ENCODE data around the gene WDFY2.
A peak's percentile ranks its signal among the peaks of the same experiment; 100 is the strongest.
"Not testable (repeated sequence)": the region's sequence is repeated elsewhere in the genome, so short reads cannot be mapped to it uniquely, and the experiment has no call there.

The WDFY2 gene, protein sequence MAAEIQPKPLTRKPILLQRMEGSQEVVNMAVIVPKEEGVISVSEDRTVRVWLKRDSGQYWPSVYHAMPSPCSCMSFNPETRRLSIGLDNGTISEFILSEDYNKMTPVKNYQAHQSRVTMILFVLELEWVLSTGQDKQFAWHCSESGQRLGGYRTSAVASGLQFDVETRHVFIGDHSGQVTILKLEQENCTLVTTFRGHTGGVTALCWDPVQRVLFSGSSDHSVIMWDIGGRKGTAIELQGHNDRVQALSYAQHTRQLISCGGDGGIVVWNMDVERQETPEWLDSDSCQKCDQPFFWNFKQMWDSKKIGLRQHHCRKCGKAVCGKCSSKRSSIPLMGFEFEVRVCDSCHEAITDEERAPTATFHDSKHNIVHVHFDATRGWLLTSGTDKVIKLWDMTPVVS

DNA sequence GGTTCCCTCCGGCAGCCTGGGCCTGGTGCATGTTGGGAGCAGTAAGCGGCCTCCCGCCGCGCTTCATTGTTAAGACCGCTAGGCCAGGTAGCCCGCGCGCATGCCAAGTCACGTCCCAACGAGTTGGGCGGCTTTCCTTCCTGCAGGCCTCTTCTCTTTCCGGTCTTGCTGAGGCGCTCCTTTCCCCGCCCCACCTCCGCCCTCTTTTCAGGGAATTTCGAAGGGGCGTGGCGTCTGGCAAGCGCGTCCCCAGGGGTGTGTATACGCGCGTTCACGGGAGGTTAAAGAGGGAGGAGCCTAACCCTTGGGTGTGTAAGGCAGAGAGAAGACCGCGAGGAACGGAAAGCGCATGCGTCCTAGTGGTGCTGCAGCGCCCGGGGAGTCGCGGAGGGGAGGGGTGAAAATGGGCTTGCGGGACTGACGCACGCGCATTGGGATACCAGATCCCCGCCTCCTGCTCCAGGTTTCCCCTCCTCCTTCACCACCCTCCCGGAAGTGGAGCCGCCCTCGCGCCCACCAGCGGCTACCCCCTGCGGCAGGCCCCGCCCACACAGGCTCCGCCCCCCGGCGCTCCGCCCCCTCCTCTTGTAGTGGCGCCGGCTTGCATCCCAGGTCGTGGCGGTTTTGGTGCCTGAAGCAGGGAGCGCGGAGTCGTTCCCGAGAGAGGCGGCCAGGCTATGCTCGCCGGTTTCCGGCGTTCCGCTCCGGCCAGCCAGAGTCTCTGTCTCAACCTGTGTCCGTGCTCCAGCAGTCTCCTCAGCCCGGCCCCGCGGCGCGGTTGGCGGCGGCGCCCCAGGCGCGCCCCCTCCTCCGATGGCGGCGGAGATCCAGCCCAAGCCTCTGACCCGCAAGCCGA lies at the start of gene WDFY2:
TSS of gene WDFY2 (plus strand) at position 588 of the 856 bp plus-strand sequence. CDS start at position 814, 226 bp downstream.
- DNase-seq (ENCODE audit: low read depth) = peak; percentile 100

DNA sequence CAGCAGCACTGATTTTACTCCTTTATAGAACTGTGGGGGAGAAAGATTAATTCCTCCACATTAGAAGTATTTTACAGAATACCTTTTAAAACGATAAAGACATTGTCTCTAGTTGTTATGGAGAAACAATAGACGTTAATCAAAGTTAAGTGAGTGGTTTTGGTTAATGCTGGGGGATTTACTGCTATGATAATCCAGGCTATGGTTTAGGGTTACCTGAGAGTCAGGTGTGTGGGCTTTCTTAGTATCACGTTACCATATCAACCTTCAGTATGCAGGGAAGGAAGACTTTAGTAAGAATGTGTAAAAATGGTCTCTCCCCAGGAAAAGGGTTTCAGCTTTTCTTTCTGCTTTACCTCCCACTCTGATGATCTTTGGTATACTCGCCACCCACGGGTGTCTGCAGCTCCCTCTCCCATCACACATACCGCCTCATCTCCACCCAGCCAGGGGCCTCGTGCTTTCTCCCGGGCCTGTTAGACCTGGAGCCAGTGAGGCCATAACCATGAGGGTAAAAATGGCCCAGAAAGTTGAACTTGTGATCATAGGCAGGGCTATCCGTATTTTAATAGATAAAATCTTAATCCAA lies 45.6 kb upstream of the WDFY2 start:
- DNase-seq (ENCODE audit: low read depth) = no peak

DNA sequence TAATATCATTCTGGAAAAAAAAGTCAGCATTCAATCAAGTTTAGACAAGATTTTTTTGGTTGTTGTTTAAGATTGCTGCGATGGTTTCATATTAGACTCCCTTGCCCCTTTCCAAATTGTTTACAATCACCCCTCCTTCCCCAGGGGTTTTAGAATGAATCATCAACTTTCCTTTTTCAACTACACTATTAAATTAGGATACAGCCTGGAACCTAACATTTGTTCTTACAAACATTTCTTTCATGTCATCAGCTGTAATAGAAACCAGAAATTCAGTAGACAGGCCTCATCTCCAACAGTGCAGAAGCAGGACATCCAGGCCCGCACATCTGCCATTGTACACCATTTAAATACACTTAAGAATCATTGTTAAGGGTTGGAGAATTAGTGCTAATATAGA lies 44.4 kb upstream of the WDFY2 start:
- peak; percentile 81 for DNase-seq (ENCODE audit: low read depth)

DNA sequence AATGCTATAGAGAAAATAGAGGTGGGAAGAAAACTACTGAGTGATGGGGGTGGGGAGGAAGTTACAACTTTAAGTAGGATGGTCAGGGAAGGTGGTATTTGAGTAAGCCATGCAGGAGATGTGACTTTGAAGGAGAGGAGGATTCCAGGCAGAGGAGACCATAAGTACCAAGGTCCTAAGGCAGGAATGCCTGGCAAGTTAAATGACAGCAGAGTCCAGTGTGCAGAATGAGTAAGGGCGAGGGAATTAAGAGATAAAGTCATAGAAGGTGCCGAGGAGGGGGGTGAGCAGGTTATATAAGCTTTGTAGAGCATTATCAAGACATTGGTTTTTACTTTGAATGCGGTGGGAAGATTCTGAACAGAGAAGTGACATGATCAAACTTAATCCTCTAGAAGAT lies 43.2 kb upstream of the WDFY2 start:
- DNase-seq (ENCODE audit: low read depth) = no peak

DNA sequence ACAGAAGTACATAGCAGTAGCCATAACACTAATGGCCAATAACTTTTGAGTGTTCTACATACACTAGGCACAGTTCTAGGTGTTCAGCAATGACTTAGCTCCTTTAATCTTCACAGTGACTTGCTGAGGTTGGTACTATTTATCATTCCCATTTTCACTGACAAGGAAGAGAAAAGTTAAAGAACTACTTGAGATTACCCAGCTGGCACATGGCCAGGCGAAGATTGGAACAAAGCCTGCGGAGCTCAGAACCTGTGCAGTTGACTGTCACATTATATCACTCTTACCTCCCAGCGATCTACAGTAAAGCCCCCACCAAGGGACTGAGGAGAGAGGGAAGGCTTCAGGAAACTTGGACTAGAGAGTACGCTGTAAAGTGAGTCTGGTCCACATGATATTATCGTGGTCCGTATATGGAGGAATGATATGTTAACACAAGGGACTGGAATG lies 42.4 kb upstream of the WDFY2 start:
- DNase-seq (ENCODE audit: low read depth) = no peak

DNA sequence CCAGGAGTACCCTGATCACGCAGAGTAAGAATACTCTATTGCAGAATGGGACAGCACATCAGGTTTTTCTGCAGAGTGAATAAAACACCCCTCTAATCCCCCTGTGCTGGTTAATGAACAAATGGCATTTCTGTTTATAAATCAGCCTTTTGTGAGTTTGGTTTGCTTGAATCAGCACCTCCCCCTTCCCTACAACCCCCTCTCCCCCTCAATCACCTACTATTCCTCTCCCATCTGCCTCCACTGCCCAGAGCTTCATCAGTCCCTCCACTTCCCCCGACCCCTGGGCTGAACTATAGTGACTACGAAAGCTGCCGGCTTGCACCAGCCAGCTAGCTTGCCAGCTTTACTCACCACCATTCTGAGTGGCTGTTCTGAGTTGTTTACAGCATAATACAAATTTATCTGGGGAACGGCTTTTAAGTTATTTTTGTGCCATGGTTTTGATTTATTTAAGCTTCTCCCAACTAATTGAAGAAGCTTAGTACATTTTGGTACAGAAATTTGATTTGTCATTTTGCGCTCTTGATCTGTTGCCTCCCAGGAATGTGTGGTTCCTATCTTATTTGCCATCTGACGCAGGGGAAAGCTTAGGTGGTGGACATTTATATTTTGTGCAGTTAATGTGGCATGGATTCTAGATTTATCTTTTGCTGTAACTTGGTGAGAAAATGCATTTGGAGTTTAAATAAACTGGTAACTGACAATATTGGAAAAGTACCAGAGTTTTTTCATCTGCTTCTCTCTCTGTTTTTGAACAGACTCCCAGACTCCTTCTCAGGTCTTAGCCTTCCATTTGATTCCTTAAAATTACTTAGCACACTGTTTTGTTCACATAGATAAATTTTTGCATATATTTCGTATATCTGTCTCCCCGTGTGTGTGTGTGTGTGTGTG lies 41.7 kb upstream of the WDFY2 start:
- DNase-seq (ENCODE audit: low read depth) = peak; percentile 15

DNA sequence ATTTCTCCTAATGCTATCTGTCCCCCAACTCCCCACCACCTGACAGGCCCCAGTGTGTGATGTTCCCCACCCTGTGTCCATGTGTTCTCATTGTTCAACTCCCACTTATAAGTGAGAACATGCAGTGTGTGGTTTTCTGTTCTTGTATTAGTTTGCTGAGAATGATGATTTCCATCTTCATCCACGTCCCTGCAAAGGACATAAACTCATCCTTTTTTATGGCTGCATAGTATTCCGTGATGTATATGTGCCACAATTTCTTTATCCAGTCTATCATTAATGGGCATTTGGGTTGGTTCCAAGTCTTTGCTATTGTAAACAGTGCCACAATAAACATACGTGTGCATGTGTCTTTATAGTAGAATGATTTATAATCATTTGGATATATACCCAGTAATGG lies 38.8 kb upstream of the WDFY2 start:
- not testable (repeated sequence) for DNase-seq (ENCODE audit: low read depth)

DNA sequence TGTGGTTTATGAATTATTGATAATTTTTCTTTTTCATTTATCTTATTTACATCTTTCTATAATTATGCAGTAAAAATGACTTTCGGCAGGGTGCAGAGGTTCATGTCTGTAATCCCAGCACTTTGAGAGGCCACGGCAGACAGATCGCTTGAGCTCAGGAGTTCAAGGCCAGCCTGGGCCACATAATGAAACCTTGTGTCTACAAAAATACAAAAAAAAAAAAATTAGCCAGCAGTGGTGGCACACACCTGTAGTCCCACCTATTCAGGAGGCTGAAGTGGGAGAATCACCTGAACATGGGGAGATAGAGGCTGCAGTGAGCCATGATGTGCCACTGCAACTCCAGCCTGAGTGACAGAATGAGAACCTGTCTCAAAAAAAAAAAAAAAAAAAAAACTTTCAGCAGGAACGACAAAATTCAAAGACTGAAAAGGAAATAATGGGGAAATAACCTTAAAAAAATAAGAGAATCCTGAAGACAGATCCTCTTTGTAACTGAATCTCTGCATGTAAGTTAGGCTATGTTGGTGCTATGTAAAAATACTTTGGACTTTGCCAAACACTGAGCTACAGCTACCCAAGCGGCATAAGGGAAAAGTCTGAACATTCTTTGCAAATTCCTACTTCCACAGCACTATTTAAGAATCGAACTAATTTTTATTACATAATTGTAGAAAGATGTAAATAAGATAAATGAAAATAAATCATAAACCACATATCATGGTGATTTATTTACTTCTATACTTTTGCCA lies 36.7 kb upstream of the WDFY2 start:
- no peak for DNase-seq (ENCODE audit: low read depth)

DNA sequence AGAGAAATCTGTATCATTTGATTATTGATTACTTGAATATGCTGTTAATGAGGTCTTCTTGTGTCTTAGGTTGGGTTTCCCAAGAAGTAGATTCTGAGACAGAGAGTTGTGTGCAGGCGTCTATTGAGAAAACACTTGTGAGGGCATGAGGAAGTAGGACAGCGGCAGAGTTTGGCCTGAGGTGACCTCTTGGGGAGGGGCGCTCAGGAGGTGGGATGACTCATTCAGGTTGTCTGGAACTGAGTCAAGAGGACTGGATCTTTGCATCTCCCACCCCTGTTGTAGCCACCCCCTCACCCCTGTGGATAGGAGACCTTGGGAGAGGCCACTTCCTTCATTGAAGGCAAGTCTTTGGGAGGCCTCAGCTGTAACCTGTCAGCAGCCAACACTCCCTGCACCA lies 35.2 kb upstream of the WDFY2 start:
- DNase-seq (ENCODE audit: low read depth) = no peak

DNA sequence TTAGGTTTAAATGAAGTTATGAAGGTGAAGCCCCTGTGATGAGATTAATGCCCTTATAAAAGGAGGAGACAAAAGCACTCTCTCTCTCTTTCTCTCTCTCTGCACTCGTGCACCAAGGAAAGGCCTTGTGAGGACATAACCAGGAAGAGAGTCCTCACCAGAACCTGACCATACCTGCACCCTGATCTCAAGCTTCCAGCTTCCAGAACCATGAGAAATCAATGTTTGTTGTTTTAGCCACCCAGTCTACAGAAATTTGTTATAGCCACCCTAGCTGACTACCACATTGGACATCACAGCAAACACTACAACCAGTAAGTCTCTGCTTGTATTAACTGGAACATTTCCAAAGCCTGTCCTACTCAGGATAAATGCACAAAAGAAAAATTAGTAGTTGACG lies 34.7 kb upstream of the WDFY2 start:
- no peak for DNase-seq (ENCODE audit: low read depth)

DNA sequence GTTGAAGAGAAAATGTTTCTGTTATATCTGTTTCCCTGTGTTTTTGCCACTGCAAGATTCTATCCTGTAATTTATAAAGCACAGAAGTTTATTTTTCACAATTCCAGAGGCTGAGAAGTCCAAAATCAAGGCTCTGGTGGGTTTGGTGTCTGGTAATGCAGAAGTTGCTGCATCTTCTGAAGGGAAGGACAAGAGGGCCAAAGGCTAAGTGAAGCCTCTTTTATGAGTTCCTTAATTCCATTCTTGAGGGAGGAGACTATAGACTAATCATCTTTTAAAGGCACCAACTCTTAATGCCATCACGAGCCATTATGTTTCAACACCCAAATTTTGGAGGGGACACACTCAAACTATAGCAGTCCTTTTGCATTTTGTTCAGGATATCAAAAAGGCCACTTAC lies 34.1 kb upstream of the WDFY2 start:
- DNase-seq (ENCODE audit: low read depth) = no peak

DNA sequence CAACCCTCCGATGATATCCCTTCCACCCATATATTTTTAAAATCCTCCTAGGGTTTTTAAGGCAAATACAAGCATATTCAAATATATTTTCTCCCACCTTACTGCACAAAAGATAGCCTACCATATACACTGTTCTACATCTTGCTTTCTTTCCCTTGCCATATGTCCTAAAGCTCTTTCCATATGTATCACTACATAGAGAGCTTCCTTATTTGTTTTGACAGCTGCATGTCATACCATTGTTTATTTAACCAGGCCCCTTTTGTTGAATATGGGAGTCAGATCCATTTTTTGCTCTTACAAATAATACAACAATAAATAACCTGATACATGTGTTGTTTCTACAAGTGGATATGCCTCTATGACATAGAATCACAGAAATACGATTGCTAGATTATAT lies 32.8 kb upstream of the WDFY2 start:
- DNase-seq (ENCODE audit: low read depth) = no peak

DNA sequence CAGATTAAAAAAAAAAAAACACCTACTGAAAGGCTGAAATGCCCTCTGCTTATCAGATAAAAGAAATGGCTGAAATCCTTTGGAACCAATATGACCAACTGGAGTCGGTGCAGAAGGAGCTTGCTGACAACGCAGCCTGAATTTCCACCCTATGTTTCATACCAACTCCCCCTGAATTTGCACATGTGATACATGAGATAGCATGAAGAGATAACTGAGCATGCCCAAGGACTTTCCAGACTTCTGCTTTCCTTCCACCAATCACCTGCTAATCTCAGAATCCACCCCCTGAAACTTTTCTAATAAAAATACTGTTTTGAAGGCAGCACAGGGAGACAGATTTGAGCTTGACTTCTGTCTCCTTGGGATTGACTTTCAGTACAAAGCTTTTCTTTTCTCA lies 32.2 kb upstream of the WDFY2 start:
- DNase-seq (ENCODE audit: low read depth) = no peak

DNA sequence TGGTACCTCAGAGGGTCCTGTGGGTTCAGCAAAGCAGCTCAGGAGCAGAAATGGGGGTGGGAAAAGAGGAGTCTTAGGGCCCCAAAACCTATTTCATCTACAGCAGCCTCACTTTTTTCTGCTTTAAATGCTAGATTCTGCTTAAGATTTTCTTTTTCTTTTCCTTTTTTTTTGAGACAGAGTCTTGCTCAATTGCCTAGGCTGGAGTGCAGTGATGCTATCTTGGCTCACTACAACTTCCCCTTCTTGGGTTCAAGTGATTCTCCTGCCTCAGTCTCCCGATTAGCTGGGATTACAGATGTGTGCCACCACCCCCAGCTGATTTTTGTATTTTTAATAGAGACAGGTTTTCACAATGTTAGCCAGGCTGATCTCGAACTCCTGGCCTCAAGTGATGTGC lies 30.7 kb upstream of the WDFY2 start:
- no peak for DNase-seq (ENCODE audit: low read depth)

DNA sequence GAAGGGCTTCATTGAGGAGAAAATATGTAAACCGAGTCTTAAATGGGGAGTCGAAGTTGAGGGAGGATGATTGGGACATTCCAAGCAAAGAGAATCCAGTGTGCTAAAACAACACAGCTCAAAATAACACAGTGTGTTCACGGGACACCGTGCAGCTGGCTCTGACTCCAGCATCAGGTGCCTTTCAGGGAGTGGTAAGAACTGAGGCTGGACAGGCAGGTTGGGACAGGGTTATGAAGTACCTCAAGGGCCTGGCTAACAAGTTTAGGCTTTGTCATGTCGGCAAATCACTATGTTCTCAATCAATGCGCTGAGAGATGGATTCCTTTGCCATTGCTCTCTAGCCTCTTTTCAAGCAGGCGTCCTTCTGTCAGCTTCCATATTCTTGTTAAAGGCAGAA lies 27.5 kb upstream of the WDFY2 start:
- DNase-seq (ENCODE audit: low read depth) = no peak

DNA sequence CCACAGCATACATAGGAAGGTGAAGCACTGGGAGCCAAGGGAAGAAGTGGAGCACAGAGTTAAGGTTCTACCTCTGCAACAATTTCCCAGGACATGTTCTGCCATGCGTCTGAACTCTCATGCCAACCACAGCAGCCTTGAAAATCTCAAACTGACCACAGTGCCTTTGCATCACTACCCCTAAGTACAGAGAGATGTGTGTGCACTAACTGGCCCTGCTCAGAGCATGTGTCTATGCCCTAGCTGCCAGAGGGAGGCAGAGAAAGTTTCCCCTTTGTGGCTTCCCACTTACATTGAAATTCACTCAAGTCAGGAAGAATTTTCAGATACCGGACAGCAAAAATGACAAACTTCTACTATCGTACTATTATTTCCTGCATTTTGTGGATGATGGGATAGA lies 26.8 kb upstream of the WDFY2 start:
- DNase-seq (ENCODE audit: low read depth) = no peak

DNA sequence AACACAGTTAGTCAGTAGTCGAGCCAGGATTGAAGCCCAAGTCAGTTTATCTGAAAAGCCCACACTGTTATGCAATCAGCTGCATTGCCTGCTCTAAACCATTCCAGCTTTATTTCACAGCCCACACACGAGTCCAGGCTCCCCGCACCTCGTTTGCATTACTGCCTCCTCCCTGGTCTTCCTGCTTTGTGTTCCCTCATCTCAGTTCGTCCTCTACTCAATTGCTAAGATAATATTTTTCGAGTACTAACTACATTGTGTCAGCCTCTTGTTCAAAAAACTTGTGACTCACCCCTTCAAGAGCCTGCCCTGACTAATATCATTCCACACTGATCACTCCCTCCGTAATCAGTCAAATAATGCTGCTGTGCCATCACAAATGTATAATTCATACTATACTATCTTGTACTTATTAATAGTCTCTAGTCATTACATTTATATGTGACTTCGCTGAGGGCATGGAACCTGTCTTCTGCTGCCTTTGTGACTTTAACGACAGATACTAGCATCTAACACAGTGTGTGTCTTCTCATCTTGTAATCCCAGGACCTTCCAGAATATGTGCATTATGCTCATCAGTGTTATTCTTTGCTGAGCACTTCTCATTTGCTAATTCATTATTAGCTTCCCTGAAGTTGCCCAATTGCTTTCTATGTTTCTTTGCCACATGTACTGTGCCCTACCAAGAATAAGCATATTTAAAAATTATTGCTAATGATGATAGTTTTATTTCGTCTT lies 26.2 kb upstream of the WDFY2 start:
- peak; percentile 45 for DNase-seq (ENCODE audit: low read depth)

DNA sequence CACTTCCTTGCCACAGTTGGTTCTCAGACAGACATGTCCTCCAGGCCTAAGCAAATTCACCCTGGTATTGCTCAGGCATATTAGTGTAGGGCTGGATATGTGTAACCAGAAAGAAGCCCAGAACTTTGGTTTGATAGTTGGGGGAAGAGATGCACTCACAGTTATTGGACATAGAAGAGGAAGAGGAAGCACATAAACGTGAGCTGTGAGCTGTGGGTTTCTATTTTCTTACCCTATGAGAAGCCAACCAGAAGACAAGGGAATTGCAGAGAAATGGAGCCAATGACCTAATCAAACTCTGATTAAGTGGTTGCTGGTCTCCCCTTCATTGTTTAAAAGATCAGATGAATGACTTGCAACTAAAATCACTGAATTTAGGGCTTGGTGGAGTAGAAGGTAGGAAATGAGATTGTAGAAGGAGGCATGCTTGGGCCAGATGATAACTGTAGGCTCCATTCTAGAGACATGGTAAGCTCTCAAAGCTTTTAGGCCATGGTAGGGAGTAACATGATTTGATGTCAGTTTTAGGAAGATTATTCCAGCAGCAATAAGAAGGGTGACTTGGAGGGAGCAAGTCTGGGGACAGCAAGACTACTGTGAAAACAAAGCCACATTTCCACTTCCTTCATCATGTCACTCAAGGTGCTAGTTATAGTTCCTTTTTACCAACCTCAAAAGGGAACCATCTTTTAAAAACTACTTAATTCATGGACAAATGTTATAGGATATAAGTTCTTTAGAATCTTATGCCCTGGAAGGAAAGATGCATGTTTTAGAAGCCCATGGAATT lies 24.1 kb upstream of the WDFY2 start:
- no peak for DNase-seq (ENCODE audit: low read depth)

DNA sequence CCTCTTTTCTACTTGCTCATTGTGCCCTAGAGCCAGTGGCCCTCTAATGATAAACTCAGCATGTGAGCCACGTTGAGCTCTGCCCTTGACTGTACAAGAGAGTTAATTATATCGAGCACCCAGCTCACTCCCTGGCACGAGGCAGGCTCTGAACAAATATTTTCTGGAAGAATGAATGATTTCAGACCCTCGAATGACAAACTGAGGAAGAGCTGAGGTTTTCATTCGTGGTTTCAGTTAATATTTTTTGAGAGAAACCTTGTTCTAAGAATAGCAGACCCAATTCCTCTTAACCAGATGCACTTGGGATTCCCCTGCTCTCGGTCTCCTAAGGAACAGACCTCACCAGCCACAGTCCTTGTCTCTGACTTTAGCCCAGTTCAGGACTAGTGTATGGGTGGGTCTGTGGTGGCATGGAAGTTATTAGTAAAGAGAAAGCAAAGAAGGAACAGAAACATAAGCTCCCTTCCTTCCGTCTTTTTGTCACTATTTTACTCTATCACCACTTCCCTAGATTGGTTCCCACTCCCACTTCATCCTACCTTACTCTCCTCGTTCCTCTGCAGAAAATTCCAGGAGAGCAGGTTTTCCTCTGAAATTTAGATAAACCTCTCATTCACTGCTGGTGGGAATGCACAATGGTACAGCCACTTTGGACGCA lies 22.1 kb upstream of the WDFY2 start:
- DNase-seq (ENCODE audit: low read depth) = no peak
